IMR-90 (cell line): ENCODE results near the gene NAA15. TPM values are rescaled to one million over a fixed set of nuclear protein-coding genes. Genes with fewer than 3 reads are reported as not detected.

Experiments used
- ATAC-seq: fragments of 200-7000 bp; cut with Tn5 transposase; 2 replicates; pipeline ENCODE4 v1.9.1; 2020; ENCODE audit warnings: low read depth, mild to moderate bottlenecking, moderate library complexity
- BruUV-seq: library from RNA; stranded (reverse); fragments of 400-500 nt; replicated peaks from 2 replicates; lab custom pipeline; 2021; lab: Mats Ljungman, UMichigan
- CTCF ChIA-PET: fragments of 300-600 bp; formaldehyde crosslinking; extraction: SDS; loops from one replicate; lab custom pipeline; 2021; ENCODE audit warnings: antibody characterized with exemption; lab: Yijun Ruan, JAX
- POLR2A ChIA-PET: fragments of 300-600 bp; sonication (Branson Sonifier 250); formaldehyde crosslinking; loops from one replicate; lab custom pipeline; 2022; ENCODE audit warnings: antibody characterized with exemption; ENCODE audit not compliant: unreplicated experiment; lab: Charles Lee
- DNase-seq: peaks from one replicate; pipeline ENCODE4 v3.0.0; 2013
- H2AFZ ChIP-seq: replicated peaks from 2 replicates; pipeline ENCODE3; 2013; ENCODE audit warnings: low read length, mild to moderate bottlenecking; ENCODE audit not compliant: poor library complexity
- H2AK5ac ChIP-seq: 2 replicates; pipeline ENCODE4 v1.6.1; 2013; ENCODE audit warnings: low read depth, low read length, inconsistent platforms
- H2AK9ac ChIP-seq: replicated peaks from 2 replicates; pipeline ENCODE3; 2013; ENCODE audit warnings: mild to moderate bottlenecking, low read depth, low read length, moderate library complexity; ENCODE audit not compliant: poor library complexity
- H2BK120ac ChIP-seq: 2 replicates; pipeline ENCODE4 v1.6.1; 2013; ENCODE audit warnings: low read depth, low read length, inconsistent platforms
- H2BK15ac ChIP-seq: 3 replicates; pipeline ENCODE4 v1.6.1; 2013; ENCODE audit warnings: low read depth, low read length, inconsistent platforms
- H2BK20ac ChIP-seq: 2 replicates; pipeline ENCODE4 v1.6.1; 2013; ENCODE audit warnings: low read depth, mild to moderate bottlenecking, inconsistent platforms, low read length, moderate library complexity
- H2BK5ac ChIP-seq: 2 replicates; pipeline ENCODE4 v1.6.1; 2013; ENCODE audit warnings: mild to moderate bottlenecking, low read depth, low read length, inconsistent platforms; ENCODE audit not compliant: poor library complexity, severe bottlenecking
- H3K14ac ChIP-seq: replicated peaks from 2 replicates; pipeline ENCODE4 v1.6.1; 2013; ENCODE audit warnings: low read depth, low read length, inconsistent platforms
- H3K18ac ChIP-seq: 2 replicates; pipeline ENCODE4 v1.6.1; 2013; ENCODE audit warnings: low read depth, low read length, control low read depth
- H3K23ac ChIP-seq: 2 replicates; pipeline ENCODE4 v1.6.1; 2013; ENCODE audit warnings: low read depth, low read length, inconsistent platforms
- H3K27ac ChIP-seq: 2 replicates; pipeline ENCODE4 v1.5.1; 2013; ENCODE audit warnings: mild to moderate bottlenecking, control low read depth, low read length; ENCODE audit not compliant: insufficient read depth
- H3K27me3 ChIP-seq: 2 replicates; pipeline ENCODE4 v1.6.1; 2013; ENCODE audit warnings: low read length; ENCODE audit not compliant: control insufficient read depth, insufficient read depth
- H3K36me3 ChIP-seq: 2 replicates; pipeline ENCODE4 v1.6.1; 2013; ENCODE audit warnings: low read length, mixed read lengths; ENCODE audit not compliant: control insufficient read depth, insufficient read depth
- H3K4ac ChIP-seq: 2 replicates; pipeline ENCODE4 v1.6.1; 2013; ENCODE audit warnings: low read depth, low read length, inconsistent platforms
- H3K4me1 ChIP-seq: 2 replicates; pipeline ENCODE4 v1.6.1; 2013; ENCODE audit warnings: low read length, mixed read lengths; ENCODE audit not compliant: control insufficient read depth, insufficient read depth
- H3K4me2 ChIP-seq: 2 replicates; pipeline ENCODE4 v1.6.1; 2013; ENCODE audit warnings: low read depth, mild to moderate bottlenecking, control low read depth, low read length, moderate library complexity
- H3K4me3 ChIP-seq: 2 replicates; pipeline ENCODE4 v1.5.1; 2013; ENCODE audit warnings: low read depth, mild to moderate bottlenecking, control low read depth, low read length, moderate library complexity; ENCODE audit not compliant: insufficient read depth
- H3K56ac ChIP-seq: 2 replicates; pipeline ENCODE4 v1.6.1; 2013; ENCODE audit warnings: low read length, inconsistent platforms; ENCODE audit not compliant: insufficient read depth; ENCODE audit errors: extremely low read depth
- H3K79me1 ChIP-seq, 2 experiments: 2 replicates each; pipeline ENCODE4 v1.6.1; 2013; ENCODE audit warnings: low read length in 2 of 2, inconsistent platforms in 1 of 2, low read depth in 1 of 2
- H3K9ac ChIP-seq: 2 replicates; pipeline ENCODE4 v1.6.1; 2013; ENCODE audit warnings: low read depth, low read length, control low read depth
- H3K9me1 ChIP-seq: 2 replicates; pipeline ENCODE4 v1.6.1; 2013; ENCODE audit warnings: low read length, inconsistent platforms; ENCODE audit not compliant: insufficient read depth
- H3K9me3 ChIP-seq: 2 replicates; pipeline ENCODE4 v1.6.1; 2013; ENCODE audit warnings: low read length; ENCODE audit not compliant: control insufficient read depth, insufficient read depth
- H4K20me1 ChIP-seq: 2 replicates; pipeline ENCODE4 v1.6.1; 2013; ENCODE audit warnings: low read length, inconsistent platforms; ENCODE audit not compliant: insufficient read depth
- H4K5ac ChIP-seq: 2 replicates; pipeline ENCODE4 v1.6.1; 2013; ENCODE audit warnings: mild to moderate bottlenecking, low read depth, low read length, control low read depth
- H4K8ac ChIP-seq, 2 experiments: 2 replicates each; pipeline ENCODE4 v1.6.1; 2013; ENCODE audit warnings: low read depth in 2 of 2, low read length in 2 of 2, control low read depth in 1 of 2, inconsistent platforms in 1 of 2
- H4K91ac ChIP-seq: 2 replicates; pipeline ENCODE4 v1.6.1; 2013; ENCODE audit warnings: low read depth, low read length, inconsistent platforms; ENCODE audit not compliant: insufficient read depth
- BHLHE40 ChIP-seq: fragments of 150-350 bp; IDR thresholded peaks from 2 replicates; pipeline ENCODE4 v1.6.1; 2016; ENCODE audit warnings: mild to moderate bottlenecking, low read depth, low read length
- CEBPB ChIP-seq: IDR thresholded peaks from 2 replicates; pipeline ENCODE4 v1.6.1; 2012; ENCODE audit warnings: low read depth, low read length, improper control_type of control experiment
- CHD1 ChIP-seq: IDR thresholded peaks from 2 replicates; pipeline ENCODE4 v1.6.1; 2012; ENCODE audit warnings: low read depth, low read length, improper control_type of control experiment
- ELK1 ChIP-seq: fragments of 150-350 bp; IDR thresholded peaks from 2 replicates; pipeline ENCODE4 v1.6.1; 2016; ENCODE audit warnings: low read depth, mild to moderate bottlenecking, low read length, moderate library complexity, borderline replicate concordance
- FOS ChIP-seq: fragments of 150-350 bp; IDR thresholded peaks from 2 replicates; pipeline ENCODE4 v1.6.1; 2016; ENCODE audit warnings: low read depth, low read length
- MAFK ChIP-seq: IDR thresholded peaks from 2 replicates; pipeline ENCODE4 v1.6.1; 2012; ENCODE audit warnings: low read depth, low read length, improper control_type of control experiment
- MAZ ChIP-seq: IDR thresholded peaks from 2 replicates; pipeline ENCODE4 v1.6.1; 2012; ENCODE audit warnings: low read depth, mild to moderate bottlenecking, low read length, improper control_type of control experiment, moderate library complexity, borderline replicate concordance
- MXI1 ChIP-seq: IDR thresholded peaks from 2 replicates; pipeline ENCODE4 v1.6.1; 2012; ENCODE audit warnings: low read depth, mild to moderate bottlenecking, low read length, moderate library complexity, borderline replicate concordance
- NFE2L2 ChIP-seq: fragments of 150-350 bp; IDR thresholded peaks from 2 replicates; pipeline ENCODE4 v1.6.1; 2016; ENCODE audit warnings: low read depth, mild to moderate bottlenecking, low read length
- RAD21 ChIP-seq: IDR thresholded peaks from 2 replicates; pipeline ENCODE4 v1.6.1; 2012; ENCODE audit warnings: low read length, improper control_type of control experiment
- RCOR1 ChIP-seq: IDR thresholded peaks from 2 replicates; pipeline ENCODE4 v1.6.1; 2012; ENCODE audit warnings: mild to moderate bottlenecking, low read length, improper control_type of control experiment; ENCODE audit not compliant: insufficient replicate concordance
- RFX5 ChIP-seq: IDR thresholded peaks from 2 replicates; pipeline ENCODE4 v1.8.0; 2012; ENCODE audit warnings: low read depth, mild to moderate bottlenecking, low read length, moderate library complexity
- SMC3 ChIP-seq: fragments of 150-350 bp; IDR thresholded peaks from 2 replicates; pipeline ENCODE4 v1.6.1; 2016; ENCODE audit warnings: low read depth, mild to moderate bottlenecking, antibody characterized with exemption, low read length, moderate library complexity
- USF2 ChIP-seq: fragments of 150-350 bp; IDR thresholded peaks from 2 replicates; pipeline ENCODE4 v1.6.1; 2017; ENCODE audit warnings: mild to moderate bottlenecking, antibody characterized with exemption, low read length, low read depth
- WGBS, 2 experiments: methylation state at CpG; one replicate each; pipeline versions ENCODE4 v1.1.5 to v1.1.7; 2013; ENCODE audit warnings: missing lambda C conversion rate in 2 of 2; ENCODE audit not compliant: insufficient read length in 1 of 2; ENCODE audit errors: extremely low coverage in 2 of 2; 5-methylcytosine and 5-hydroxymethylcytosine counted together
- dilution Hi-C: fragments of 300-500 bp; cut with HindIII; formaldehyde crosslinking; loops from one replicate; pipeline ENCODE4 v1.14.3; 2018; ENCODE audit warnings: low sequenced_read_pairs; ENCODE audit not compliant: unreplicated experiment
- in situ Hi-C: fragments of 300-500 bp; cut with MboI; formaldehyde crosslinking; loops from 3 replicates; pipeline ENCODE4 v1.14.3; 2019; ENCODE audit warnings: low sequenced_read_pairs, inconsistent platforms, mixed read lengths
- intact Hi-C: fragments of 100-400 bp; cut with micrococcal nuclease; formaldehyde crosslinking; loops from 2 replicates; pipeline ENCODE4 v1.10.0; 2022
- polyA plus RNA-seq, 3 experiments: library from polyadenylated mRNA; depleted of rRNA; stranded (reverse); fragments of >200 nt; gene quantifications; 2 replicates each; pipeline ENCODE4 v1.2.3, GENCODE V29; 2012; ENCODE audit warnings: low replicate concordance in 1 of 3
- total RNA-seq: library from RNA; depleted of rRNA; stranded (reverse); fragments of >200 nt; gene quantifications from 2 replicates; pipeline ENCODE4 v1.2.3, GENCODE V29; 2012
- TF ChIP-seq, protein P1 (sequence below): conservative IDR thresholded peaks from 2 replicates; pipeline ENCODE4 v1.5.1; 2012; ENCODE audit warnings: mild to moderate bottlenecking, low read depth, low read length, improper control_type of control experiment

Gene NAA15
- total and polyA plus RNA-seq, 2 of the 4 experiments (the other 2 are of a cell fraction): 11.0 to 43.4 TPM

GRCh38 chr4:139391731-139392130 is 90.4 kb downstream of the NAA15 start:
- Histone ChIP-seq H2BK5ac (no peak overlapping the region), H2AFZ (no peak overlapping the region), H2AK9ac (no peak overlapping the region), H3K79me1 (peaks cover 3 to 7% of the 10 kb centered on the region in 2 experiments; a peak in 3 of 4 replicates), H3K27me3 (no peaks in the 10 kb centered on the region), H2BK20ac (no peak overlapping the region), H3K4me3 (no peak overlapping the region), H3K56ac (no peak overlapping the region), H2BK120ac (no peak overlapping the region), H3K9me3 (no peaks in the 10 kb centered on the region), H4K8ac (no peak overlapping the region), H3K9ac (no peak overlapping the region), H3K4me2 (no peak overlapping the region), H2AK5ac (no peak overlapping the region), H4K5ac (no peak overlapping the region), H3K14ac (no peak overlapping the region), H3K27ac (no peak overlapping the region), H3K18ac (no peak overlapping the region), H4K20me1 (no peaks in the 10 kb centered on the region; the same call in 1 of the 2 replicates), H3K23ac (no peak overlapping the region), H3K4ac (no peak overlapping the region), H4K91ac (no peak overlapping the region), H2BK15ac (no peak overlapping the region), H3K9me1 (no peaks in the 10 kb centered on the region; the same call in none of the 2 replicates), H3K36me3 (peaks cover 12% of the 10 kb centered on the region; the same call in 1 of the 2 replicates), H3K4me1 (no peaks in the 10 kb centered on the region)
- dilution Hi-C loops: no loop called here
- WGBS, 2 experiments: no CpG with 5 or more reads among the region's 2 CpGs
- TF ChIP-seq RAD21: no peak
- TF ChIP-seq RFX5: no peak
- TF ChIP-seq CEBPB: no peak
- no peak for TF ChIP-seq MXI1
- TF ChIP-seq MAFK: no peak
- no peak for TF ChIP-seq ELK1
- TF ChIP-seq MAZ: no peak
- TF ChIP-seq BHLHE40: no peak
- TF ChIP-seq SMC3: no peak
- no peak for TF ChIP-seq USF2
- TF ChIP-seq RCOR1: no peak
- no peak for TF ChIP-seq CHD1
- TF ChIP-seq, protein P1, sequence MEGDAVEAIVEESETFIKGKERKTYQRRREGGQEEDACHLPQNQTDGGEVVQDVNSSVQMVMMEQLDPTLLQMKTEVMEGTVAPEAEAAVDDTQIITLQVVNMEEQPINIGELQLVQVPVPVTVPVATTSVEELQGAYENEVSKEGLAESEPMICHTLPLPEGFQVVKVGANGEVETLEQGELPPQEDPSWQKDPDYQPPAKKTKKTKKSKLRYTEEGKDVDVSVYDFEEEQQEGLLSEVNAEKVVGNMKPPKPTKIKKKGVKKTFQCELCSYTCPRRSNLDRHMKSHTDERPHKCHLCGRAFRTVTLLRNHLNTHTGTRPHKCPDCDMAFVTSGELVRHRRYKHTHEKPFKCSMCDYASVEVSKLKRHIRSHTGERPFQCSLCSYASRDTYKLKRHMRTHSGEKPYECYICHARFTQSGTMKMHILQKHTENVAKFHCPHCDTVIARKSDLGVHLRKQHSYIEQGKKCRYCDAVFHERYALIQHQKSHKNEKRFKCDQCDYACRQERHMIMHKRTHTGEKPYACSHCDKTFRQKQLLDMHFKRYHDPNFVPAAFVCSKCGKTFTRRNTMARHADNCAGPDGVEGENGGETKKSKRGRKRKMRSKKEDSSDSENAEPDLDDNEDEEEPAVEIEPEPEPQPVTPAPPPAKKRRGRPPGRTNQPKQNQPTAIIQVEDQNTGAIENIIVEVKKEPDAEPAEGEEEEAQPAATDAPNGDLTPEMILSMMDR: no peak
- no peak for TF ChIP-seq NFE2L2
- TF ChIP-seq FOS: no peak
- DNase-seq (no peak), ATAC-seq (no peak)
- no TSS peak for BruUV-seq
- in situ Hi-C loops: no loop called here
- intact Hi-C loops: no loop called here
- POLR2A ChIA-PET: no interaction called here
- CTCF ChIA-PET: interaction anchor here (1.0 kb wide), 1 partner anchor 22 kb away, joined by 3 read pairs; no protein-coding TSS in a partner anchor
